HepG2 (cell line): ENCODE results near the gene ANG. TPM values are rescaled to one million over a fixed set of nuclear protein-coding genes. Genes with fewer than 3 reads are reported as not detected.

Source experiments
- ATAD3A ChIP-seq: sonication (generic); formaldehyde crosslinking; IDR thresholded peaks from 2 replicates; pipeline ENCODE4 v1.4.0; 2020; ENCODE audit warnings: missing genetic modification reagents
- BRD4 ChIP-seq: sonication (generic); formaldehyde crosslinking; IDR thresholded peaks from 2 replicates; pipeline ENCODE4 v1.4.0; 2020; ENCODE audit warnings: missing genetic modification reagents
- NFE2L1 ChIP-seq: sonication (generic); formaldehyde crosslinking; IDR thresholded peaks from 2 replicates; pipeline ENCODE4 v1.4.0; 2020; ENCODE audit warnings: missing genetic modification reagents, mild to moderate bottlenecking, borderline replicate concordance
- PAX8 ChIP-seq: sonication (generic); formaldehyde crosslinking; IDR thresholded peaks from 2 replicates; pipeline ENCODE4 v1.8.0; 2022; ENCODE audit warnings: mild to moderate bottlenecking, missing genetic modification reagents, borderline replicate concordance
- TMF1 ChIP-seq: sonication (generic); formaldehyde crosslinking; IDR thresholded peaks from 2 replicates; pipeline ENCODE4 v1.8.1; 2022; ENCODE audit warnings: low read depth, missing genetic modification reagents
- XRCC5 ChIP-seq: fragments of 200-400 bp; formaldehyde crosslinking; optimal IDR thresholded peaks from 2 replicates; pipeline ENCODE3; 2017; ENCODE audit warnings: mild to moderate bottlenecking, low read length
- ZMYM4 ChIP-seq: sonication (generic); formaldehyde crosslinking; IDR thresholded peaks from 2 replicates; pipeline ENCODE4 v1.8.1; 2023; ENCODE audit warnings: mild to moderate bottlenecking, missing genetic modification reagents
- ZNF225 ChIP-seq: sonication (generic); formaldehyde crosslinking; IDR thresholded peaks from 2 replicates; pipeline ENCODE4 v1.4.0; 2020; ENCODE audit warnings: mild to moderate bottlenecking, missing genetic modification reagents
- ZNF234 ChIP-seq: sonication (generic); formaldehyde crosslinking; conservative IDR thresholded peaks from 2 replicates; pipeline ENCODE4 v1.5.1; 2020; ENCODE audit warnings: mild to moderate bottlenecking, missing genetic modification reagents
- ZNF629 ChIP-seq: sonication (generic); formaldehyde crosslinking; conservative IDR thresholded peaks from 2 replicates; pipeline ENCODE4 v1.5.0; 2020; ENCODE audit warnings: missing genetic modification reagents
- ZNF737 ChIP-seq: sonication (generic); formaldehyde crosslinking; IDR thresholded peaks from 2 replicates; pipeline ENCODE4 v1.5.0; 2020; ENCODE audit warnings: missing genetic modification reagents, mild to moderate bottlenecking, borderline replicate concordance
- ZSCAN21 ChIP-seq: sonication (generic); formaldehyde crosslinking; IDR thresholded peaks from 2 replicates; pipeline ENCODE4 v1.8.0; 2022; ENCODE audit warnings: mild to moderate bottlenecking, missing genetic modification reagents, moderate library complexity, borderline replicate concordance
- polyA plus RNA-seq, 8 experiments: library from polyadenylated mRNA; depleted of rRNA in 3 of 8; stranded (reverse) in 7 of 8; unstranded in 1 of 8; fragments of >200 nt; fragmentation: Illumina TruSeq in 4 of 8; extraction: Trizol in 4 of 8; gene quantifications; 2 replicates each; pipeline versions ENCODE4 v1.2.1 to v1.2.3, GENCODE V29; 2011 to 2016; ENCODE audit warnings: low read depth in 4 of 8, missing spikeins in 1 of 8, mixed read lengths in 1 of 8; ENCODE audit not compliant: insufficient read depth in 1 of 8
- total RNA-seq, 5 experiments: library from RNA; depleted of rRNA; stranded (reverse); fragments of >200 nt; fragmentation: Illumina TruSeq; extraction: Trizol; gene quantifications; 2 replicates each; pipeline ENCODE4 v1.2.3, GENCODE V29; 2016; ENCODE audit warnings: low read depth in 1 of 5
- TF ChIP-seq, protein P1 (sequence below): sonication (generic); formaldehyde crosslinking; IDR thresholded peaks from 2 replicates; pipeline ENCODE4 v1.5.1; 2020; ENCODE audit warnings: missing genetic modification reagents, mild to moderate bottlenecking, borderline replicate concordance
- TF ChIP-seq, protein P2 (sequence below): sonication (generic); formaldehyde crosslinking; IDR thresholded peaks from 2 replicates; pipeline ENCODE4 v1.4.0; 2020; ENCODE audit warnings: missing genetic modification reagents
- TF ChIP-seq, protein P3 (sequence below): sonication (generic); formaldehyde crosslinking; IDR thresholded peaks from 2 replicates; pipeline ENCODE4 v1.4.0; 2020; ENCODE audit warnings: mild to moderate bottlenecking, low read depth, missing genetic modification reagents
- TF ChIP-seq, protein P4 (sequence below): sonication (generic); formaldehyde crosslinking; IDR thresholded peaks from 2 replicates; pipeline ENCODE4 v1.5.0; 2020; ENCODE audit warnings: missing genetic modification reagents
- TF ChIP-seq, protein P5 (sequence below): IDR thresholded peaks from 2 replicates; pipeline ENCODE4 v1.6.1; 2016; ENCODE audit warnings: mild to moderate bottlenecking, missing biosample characterization, missing genetic modification reagents

The ANG gene
- total and polyA plus RNA-seq, 2 of the 13 experiments (the other 11 are each of a cell fraction or from before 2014, with no cell fraction given) = 83.6 to 401 TPM

DNA sequence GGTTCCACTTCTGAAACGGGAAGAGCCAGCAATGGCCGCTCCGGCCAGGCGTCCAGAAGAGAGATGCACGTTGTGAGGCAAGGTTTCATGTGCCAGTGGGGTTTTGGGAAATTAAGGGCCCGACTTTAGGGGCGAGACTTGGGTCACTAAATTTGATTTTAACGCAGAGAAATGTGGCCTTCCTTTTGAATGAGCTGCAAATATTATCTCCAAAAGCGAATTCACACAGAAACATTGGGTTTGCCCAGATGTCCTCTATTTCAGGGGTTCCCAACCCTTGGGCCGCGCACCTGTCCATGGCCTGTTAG, 6.5 kb upstream of the ANG start (continued):
- TF ChIP-seq, protein P1, sequence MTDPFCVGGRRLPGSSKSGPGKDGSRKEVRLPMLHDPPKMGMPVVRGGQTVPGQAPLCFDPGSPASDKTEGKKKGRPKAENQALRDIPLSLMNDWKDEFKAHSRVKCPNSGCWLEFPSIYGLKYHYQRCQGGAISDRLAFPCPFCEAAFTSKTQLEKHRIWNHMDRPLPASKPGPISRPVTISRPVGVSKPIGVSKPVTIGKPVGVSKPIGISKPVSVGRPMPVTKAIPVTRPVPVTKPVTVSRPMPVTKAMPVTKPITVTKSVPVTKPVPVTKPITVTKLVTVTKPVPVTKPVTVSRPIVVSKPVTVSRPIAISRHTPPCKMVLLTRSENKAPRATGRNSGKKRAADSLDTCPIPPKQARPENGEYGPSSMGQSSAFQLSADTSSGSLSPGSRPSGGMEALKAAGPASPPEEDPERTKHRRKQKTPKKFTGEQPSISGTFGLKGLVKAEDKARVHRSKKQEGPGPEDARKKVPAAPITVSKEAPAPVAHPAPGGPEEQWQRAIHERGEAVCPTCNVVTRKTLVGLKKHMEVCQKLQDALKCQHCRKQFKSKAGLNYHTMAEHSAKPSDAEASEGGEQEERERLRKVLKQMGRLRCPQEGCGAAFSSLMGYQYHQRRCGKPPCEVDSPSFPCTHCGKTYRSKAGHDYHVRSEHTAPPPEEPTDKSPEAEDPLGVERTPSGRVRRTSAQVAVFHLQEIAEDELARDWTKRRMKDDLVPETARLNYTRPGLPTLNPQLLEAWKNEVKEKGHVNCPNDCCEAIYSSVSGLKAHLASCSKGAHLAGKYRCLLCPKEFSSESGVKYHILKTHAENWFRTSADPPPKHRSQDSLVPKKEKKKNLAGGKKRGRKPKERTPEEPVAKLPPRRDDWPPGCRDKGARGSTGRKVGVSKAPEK = no peak
- TF ChIP-seq, protein P2, sequence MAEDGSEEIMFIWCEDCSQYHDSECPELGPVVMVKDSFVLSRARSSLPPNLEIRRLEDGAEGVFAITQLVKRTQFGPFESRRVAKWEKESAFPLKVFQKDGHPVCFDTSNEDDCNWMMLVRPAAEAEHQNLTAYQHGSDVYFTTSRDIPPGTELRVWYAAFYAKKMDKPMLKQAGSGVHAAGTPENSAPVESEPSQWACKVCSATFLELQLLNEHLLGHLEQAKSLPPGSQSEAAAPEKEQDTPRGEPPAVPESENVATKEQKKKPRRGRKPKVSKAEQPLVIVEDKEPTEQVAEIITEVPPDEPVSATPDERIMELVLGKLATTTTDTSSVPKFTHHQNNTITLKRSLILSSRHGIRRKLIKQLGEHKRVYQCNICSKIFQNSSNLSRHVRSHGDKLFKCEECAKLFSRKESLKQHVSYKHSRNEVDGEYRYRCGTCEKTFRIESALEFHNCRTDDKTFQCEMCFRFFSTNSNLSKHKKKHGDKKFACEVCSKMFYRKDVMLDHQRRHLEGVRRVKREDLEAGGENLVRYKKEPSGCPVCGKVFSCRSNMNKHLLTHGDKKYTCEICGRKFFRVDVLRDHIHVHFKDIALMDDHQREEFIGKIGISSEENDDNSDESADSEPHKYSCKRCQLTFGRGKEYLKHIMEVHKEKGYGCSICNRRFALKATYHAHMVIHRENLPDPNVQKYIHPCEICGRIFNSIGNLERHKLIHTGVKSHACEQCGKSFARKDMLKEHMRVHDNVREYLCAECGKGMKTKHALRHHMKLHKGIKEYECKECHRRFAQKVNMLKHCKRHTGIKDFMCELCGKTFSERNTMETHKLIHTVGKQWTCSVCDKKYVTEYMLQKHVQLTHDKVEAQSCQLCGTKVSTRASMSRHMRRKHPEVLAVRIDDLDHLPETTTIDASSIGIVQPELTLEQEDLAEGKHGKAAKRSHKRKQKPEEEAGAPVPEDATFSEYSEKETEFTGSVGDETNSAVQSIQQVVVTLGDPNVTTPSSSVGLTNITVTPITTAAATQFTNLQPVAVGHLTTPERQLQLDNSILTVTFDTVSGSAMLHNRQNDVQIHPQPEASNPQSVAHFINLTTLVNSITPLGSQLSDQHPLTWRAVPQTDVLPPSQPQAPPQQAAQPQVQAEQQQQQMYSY (CRISPR knock-in tag) = no peak
- no peak for TF ChIP-seq ZNF737
- TF ChIP-seq ZMYM4 = no peak
- TF ChIP-seq ZSCAN21 (CRISPR knock-in tag) = no peak; the same call in 1 of the 2 replicates
- TF ChIP-seq, protein P3, sequence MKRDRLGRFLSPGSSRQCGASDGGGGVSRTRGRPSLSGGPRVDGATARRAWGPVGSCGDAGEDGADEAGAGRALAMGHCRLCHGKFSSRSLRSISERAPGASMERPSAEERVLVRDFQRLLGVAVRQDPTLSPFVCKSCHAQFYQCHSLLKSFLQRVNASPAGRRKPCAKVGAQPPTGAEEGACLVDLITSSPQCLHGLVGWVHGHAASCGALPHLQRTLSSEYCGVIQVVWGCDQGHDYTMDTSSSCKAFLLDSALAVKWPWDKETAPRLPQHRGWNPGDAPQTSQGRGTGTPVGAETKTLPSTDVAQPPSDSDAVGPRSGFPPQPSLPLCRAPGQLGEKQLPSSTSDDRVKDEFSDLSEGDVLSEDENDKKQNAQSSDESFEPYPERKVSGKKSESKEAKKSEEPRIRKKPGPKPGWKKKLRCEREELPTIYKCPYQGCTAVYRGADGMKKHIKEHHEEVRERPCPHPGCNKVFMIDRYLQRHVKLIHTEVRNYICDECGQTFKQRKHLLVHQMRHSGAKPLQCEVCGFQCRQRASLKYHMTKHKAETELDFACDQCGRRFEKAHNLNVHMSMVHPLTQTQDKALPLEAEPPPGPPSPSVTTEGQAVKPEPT = no peak
- no peak; the same call in 1 of the 2 replicates for TF ChIP-seq TMF1
- TF ChIP-seq XRCC5 = peak; percentile 3
- no peak for TF ChIP-seq ZNF234
- TF ChIP-seq BRD4 (CRISPR knock-in tag) = 0 out of 2 replicates have a peak, but pooled peaks have one; percentile 33
- TF ChIP-seq NFE2L1 = 0 out of 2 replicates have a peak, but pooled peaks have one; percentile 13
- TF ChIP-seq, protein P4, sequence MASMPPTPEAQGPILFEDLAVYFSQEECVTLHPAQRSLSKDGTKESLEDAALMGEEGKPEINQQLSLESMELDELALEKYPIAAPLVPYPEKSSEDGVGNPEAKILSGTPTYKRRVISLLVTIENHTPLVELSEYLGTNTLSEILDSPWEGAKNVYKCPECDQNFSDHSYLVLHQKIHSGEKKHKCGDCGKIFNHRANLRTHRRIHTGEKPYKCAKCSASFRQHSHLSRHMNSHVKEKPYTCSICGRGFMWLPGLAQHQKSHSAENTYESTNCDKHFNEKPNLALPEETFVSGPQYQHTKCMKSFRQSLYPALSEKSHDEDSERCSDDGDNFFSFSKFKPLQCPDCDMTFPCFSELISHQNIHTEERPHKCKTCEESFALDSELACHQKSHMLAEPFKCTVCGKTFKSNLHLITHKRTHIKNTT (CRISPR knock-in tag) = no peak
- TF ChIP-seq ZNF629 (CRISPR knock-in tag) = 0 out of 2 replicates have a peak, but pooled peaks have one; percentile 26
- TF ChIP-seq ATAD3A (CRISPR knock-in tag) = no peak
- no peak for TF ChIP-seq PAX8 (CRISPR knock-in tag)
- no peak for TF ChIP-seq ZNF225 (CRISPR knock-in tag)
- TF ChIP-seq, protein P5, sequence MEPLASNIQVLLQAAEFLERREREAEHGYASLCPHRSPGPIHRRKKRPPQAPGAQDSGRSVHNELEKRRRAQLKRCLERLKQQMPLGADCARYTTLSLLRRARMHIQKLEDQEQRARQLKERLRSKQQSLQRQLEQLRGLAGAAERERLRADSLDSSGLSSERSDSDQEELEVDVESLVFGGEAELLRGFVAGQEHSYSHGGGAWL (CRISPR knock-in tag) = peak; percentile 13; the same call in 1 of the 2 replicates
